HG02938 (cell line): Measurements from ENCODE around the gene TCF12.
A peak's percentile ranks its signal among the peaks of the same experiment; 100 is the strongest.

ENCODE experiments used
- ATAC-seq: cut with Tn5 transposase; IDR thresholded peaks from one replicate; pipeline ENCODE4 v1.9.1; 2021; ENCODE audit warnings: mild to moderate bottlenecking, moderate library complexity; ENCODE audit not compliant: unreplicated experiment

TCF12 gene

GRCh38 chr15:57285386-57285785 is 366.9 kb downstream of the TCF12 start:
- ATAC-seq, result peak; percentile 59

DNA sequence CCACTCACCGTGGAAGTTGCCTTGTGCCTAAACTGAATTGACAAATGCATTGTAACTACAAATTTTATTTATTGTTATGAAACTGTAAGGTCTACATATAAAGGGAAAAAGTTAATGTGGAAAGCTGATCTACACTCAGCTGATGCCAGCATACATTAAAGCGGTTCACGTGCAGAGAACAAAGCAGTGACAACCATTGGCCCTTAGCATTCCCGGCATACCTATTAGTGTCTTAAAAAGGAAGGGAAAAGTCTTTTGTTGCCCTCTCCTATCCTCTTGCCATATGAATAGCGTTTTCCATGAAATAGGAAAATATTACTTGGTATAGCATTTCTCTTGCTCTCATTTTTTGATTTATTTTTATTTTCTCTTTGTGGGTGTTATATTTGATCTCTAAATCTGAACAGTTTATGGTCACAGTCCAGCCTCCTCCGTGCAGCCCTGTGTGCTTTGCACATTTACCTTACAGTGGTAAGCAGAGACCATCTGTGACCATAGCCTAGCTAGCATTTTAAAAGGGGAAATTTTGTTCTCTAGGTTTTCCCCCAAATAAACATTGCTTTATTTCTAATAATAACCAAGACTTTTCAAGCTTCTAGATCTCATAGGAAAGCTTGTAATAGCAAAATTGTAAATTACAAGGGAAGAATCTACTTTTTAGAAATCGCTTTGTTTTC is 368.1 kb downstream of the TCF12 start:
- ATAC-seq, result no peak

DNA sequence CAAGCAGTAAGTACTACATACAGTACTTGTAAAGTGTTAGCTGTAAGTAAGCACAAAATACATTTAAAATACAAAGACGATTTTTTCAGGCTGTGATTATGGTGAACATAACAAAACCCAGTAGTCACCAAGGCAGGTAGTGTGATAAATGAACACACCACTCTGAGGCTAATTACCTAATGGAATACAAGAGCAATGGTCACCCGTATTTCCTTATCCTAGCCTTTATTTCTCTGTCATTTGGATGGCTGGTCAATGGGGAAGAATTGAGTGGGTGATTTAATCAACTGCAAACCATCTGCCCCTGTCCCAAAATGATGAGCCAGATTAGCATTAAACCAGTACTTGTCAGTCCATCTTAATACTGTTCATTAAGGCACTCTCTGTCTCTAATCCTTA is 368.7 kb downstream of the TCF12 start:
- no peak for ATAC-seq

- no peak for ATAC-seq
These were observed 370.6 kb downstream of the TCF12 start for GRCh38 chr15:57288926-57289580.

GRCh38 chr15:57290187-57290586 is 371.7 kb downstream of the TCF12 start:
- ATAC-seq, result no peak

GRCh38 chr15:57290826-57291225 is 372.4 kb downstream of the TCF12 start:
- no peak for ATAC-seq

DNA sequence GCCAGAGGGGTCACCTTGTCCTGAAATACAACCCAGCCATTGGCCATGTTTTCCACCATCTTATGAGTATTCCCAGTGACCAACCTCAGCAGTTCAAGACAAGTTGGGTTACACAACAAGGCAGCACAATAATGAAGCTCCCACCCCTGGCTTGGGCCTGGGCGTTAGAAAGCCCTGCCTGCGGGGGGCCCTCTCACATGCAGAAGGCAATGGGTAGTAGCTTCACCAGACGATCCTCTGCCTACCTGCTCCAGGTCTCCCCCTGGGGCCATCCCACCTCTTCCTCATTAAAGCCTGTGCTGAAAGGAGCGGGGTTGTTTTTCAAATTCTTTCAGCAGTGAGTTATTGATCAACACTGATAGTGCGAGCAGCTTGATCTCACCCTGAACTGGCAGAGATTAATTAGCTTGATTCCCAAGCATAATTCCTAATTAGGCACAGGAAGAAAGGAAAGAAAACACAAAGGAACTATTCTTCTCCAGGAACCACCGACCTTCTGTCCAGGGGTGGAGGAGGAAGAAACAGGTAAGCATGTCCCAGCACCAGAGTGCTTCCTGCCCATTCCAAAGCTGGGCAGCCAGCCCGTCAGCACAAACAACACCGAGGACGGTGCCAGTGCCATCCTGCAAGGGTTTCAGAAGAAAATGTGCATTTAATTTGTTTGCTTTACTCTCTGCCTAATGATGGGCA is 378.2 kb downstream of the TCF12 start:
- no peak for ATAC-seq

- no peak for ATAC-seq
These were observed 378.7 kb downstream of the TCF12 start for GRCh38 chr15:57297163-57297593.

DNA sequence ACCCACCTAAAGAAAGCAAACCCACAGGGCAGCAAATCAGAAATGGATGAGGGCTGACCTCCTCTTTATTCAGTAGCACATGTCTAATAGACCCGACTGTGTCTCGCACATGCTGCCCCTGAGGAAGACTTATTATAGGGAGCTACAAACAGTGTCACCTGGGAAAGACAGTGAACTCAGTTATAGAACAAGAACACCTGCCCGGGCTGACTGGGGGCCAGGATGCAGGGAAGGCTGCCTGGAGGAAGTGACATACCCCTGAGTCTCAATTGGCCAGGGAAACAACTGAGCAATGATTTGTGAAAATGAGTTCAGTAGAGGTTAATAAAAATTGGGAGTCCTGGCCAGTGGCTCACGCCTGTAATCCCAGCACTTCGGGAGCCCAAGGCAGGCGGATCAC is 379.2 kb downstream of the TCF12 start:
- ATAC-seq, result no peak

- ATAC-seq, result no peak
These were observed 379.8 kb downstream of the TCF12 start for GRCh38 chr15:57298204-57298603.

- no peak for ATAC-seq
These were observed 380.6 kb downstream of the TCF12 start for GRCh38 chr15:57298843-57299550.

GRCh38 chr15:57301307-57301706 is 382.9 kb downstream of the TCF12 start:
- no peak for ATAC-seq

DNA sequence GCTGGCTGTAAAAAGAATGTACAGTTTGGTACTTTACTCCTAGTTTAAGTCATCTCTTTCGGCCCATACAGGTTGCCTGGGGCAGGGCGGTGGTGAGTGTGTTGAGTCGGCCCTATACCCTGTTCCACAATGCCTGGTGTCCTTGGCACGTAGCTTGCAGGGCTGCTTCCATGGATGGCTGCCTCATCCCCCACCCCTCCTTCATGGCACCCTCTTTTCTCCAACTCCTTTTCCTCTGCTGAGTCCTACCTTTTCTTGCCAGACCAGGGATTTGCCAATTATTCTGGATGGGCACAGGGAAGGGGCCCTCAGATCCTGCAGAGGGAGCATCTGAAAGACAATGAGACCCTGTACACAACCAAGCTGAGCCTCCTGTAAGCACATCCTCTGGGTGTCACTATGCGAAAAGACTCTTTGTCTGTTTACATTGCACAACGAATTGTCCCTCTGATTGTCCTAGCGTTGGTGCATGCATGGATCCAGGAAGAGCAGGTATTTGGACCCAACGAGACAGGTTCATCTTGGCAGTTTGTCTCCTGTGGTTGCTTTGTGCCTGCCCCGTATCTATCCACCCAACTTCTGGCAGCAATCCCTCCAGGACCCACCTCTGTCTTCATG is 384.3 kb downstream of the TCF12 start:
- no peak for ATAC-seq

GRCh38 chr15:57305009-57305408 is 386.6 kb downstream of the TCF12 start:
- ATAC-seq, result no peak

GRCh38 chr15:57306161-57306943 is 387.9 kb downstream of the TCF12 start:
- ATAC-seq, result peak; percentile 49

DNA sequence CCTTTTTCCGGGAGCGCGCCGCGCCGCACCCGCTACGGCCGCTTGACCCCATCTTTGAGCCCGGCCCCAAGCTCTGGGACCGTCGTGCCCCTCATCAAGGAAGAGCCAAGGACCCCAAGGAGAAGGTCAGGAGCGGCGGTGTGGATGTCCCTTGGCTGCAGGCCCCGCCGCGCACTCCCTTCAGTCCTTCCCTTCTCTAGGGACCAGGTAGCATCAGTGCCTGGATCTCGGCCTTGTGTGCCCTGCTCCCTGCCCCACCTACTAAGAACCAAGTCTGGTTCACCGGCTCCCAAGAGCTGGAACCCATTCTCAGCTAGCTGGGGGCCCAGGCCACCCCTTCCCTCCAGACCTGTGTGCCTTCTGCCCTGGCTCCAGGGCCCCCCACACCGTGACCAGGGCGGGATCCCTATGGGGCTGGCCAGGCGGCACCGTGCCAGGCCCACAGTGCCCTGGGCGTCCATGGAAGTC is 388.5 kb downstream of the TCF12 start:
- no peak for ATAC-seq

DNA sequence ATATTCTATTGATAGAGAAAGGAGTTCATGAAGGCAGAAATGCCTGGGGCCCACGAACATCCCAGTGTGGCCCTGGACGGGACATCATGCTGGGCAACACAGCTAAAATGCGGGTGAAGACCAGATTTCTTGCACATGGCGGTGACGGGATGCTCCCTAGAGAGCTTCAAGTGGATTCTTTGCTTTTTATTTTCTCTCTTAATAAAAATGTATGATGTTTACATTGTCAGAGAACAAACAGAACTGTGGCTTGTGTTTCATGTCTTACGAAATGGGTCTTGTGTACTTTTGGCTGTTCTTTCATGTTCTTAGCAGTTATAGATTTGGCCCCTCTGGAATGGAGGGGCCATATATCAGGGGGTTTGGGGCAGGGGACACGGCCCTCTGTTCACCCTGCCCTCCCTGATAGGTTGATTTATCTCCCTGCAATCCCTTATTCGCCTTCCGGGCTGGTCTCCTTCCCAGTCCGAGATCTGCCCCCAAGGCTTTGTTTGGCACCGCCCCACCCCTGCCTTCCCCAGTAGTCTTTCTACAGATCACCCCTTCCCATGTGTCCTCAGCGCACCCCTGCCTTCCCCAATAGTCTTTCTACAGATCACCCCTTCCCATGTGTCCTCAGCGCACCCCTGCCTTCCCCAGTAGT is 389.2 kb downstream of the TCF12 start:
- no peak for ATAC-seq

DNA sequence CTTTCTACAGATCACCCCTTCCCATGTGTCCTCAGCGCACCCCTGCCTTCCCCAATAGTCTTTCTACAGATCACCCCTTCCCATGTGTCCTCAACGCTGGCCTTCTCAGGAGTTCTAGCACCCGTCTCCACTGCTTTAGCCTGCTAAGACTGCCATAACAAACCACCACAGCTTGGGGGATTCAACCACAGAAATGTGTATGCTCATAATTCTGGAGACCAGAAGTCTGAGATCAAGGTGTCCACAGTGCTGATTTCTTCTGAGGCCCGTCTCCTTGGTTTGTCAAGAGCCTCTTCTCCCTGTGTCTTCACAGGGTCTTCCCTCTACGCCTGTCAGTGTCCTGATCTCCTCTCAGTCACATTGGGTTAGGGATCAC is 389.7 kb downstream of the TCF12 start:
- ATAC-seq, result no peak

GRCh38 chr15:57309856-57310760 is 391.7 kb downstream of the TCF12 start:
- no peak for ATAC-seq
